Measurements from ENCODE around the gene RNFT2. TPM values are rescaled to one million over a fixed set of nuclear protein-coding genes. Genes with fewer than 3 reads are reported as not detected.
A peak's percentile ranks its signal among the peaks of the same experiment; 100 is the strongest.

The RNFT2 gene
- polyA plus RNA-seq, 4 donors = 0.45 to 2.4 (median 1.0) TPM

- WGBS, 3 donors = 0 to 1% (median 0%) methylated on average over 41 to 65 of the region's 65 CpGs
- Histone ChIP-seq H3K4me3 (ENCODE audit: low read depth in 1 of 3, low read length in 3 of 3) (peak overlapping the region in 1 of 3 donors; percentile 24), H3K27me3 (ENCODE audit: control insufficient read depth in 3 of 3, insufficient read depth in 3 of 3, low read length in 3 of 3) (peaks cover 26 to 78% (median 31%) of the 10 kb centered on the region in 3 donors), H3K36me3 (ENCODE audit: control insufficient read depth in 3 of 3, insufficient read depth in 2 of 3, low read depth in 1 of 3, low read length in 3 of 3) (no peaks in the 10 kb centered on the region), H3K9me3 (ENCODE audit: control insufficient read depth in 2 of 2, insufficient read depth in 1 of 2, low read depth in 1 of 2, low read length in 1 of 2) (no peaks in the 10 kb centered on the region), H3K27ac (ENCODE audit: low read depth in 1 of 3, low read length in 2 of 3) (no peak overlapping the region), H3K4me1 (ENCODE audit: control insufficient read depth in 3 of 3, insufficient read depth in 2 of 3, low read depth in 1 of 3, low read length in 2 of 3) (peaks cover 2 to 16% (median 4%) of the 10 kb centered on the region in 3 donors)
- FAIRE-seq (no peak), DNase-seq (peak; percentile 13 to 75)
Measured at GRCh38 chr12:116880817-116881324, 142.8 kb downstream of the RNFT2 start.

GRCh38 chr12:116881325-116881876 lies 143.3 kb downstream of the RNFT2 start, which contains the start of gene HRK:
TSS of gene HRK (minus strand) at chr12:116881441. CDS start at chr12:116881307, 134 bp downstream.
- WGBS, 3 donors = 0 to 3% (median 1%) methylated on average over 29 to 49 of the region's 49 CpGs
- DNase-seq = no peak
- Histone ChIP-seq H3K4me3 (ENCODE audit: low read depth in 1 of 3, low read length in 3 of 3) (peak within 1 kb of the TSS in 1 of 3 donors; percentile 24), H3K27ac (ENCODE audit: low read depth in 1 of 3, low read length in 2 of 3) (no peak within 1 kb of the TSS), H3K36me3 (ENCODE audit: control insufficient read depth in 3 of 3, insufficient read depth in 2 of 3, low read depth in 1 of 3, low read length in 3 of 3) (no peaks in the 10 kb centered on the region), H3K9me3 (ENCODE audit: control insufficient read depth in 2 of 2, insufficient read depth in 1 of 2, low read depth in 1 of 2, low read length in 1 of 2) (no peaks in the 10 kb centered on the region), H3K4me1 (ENCODE audit: control insufficient read depth in 3 of 3, insufficient read depth in 2 of 3, low read depth in 1 of 3, low read length in 2 of 3) (peaks cover 2 to 16% (median 4%) of the 10 kb centered on the region in 3 donors), H3K27me3 (ENCODE audit: control insufficient read depth in 3 of 3, insufficient read depth in 3 of 3, low read length in 3 of 3) (peaks cover 26 to 73% (median 31%) of the 10 kb centered on the region in 3 donors)
- FAIRE-seq = no peak

GRCh38 chr12:116881877-116882507 lies 143.9 kb downstream of the RNFT2 start:
- 3 to 7% (median 7%) methylated on average over 27 to 29 of the region's 29 CpGs for WGBS, 3 donors
- H3K27me3 ChIP-seq (ENCODE audit: control insufficient read depth in 3 of 3, insufficient read depth in 3 of 3, low read length in 3 of 3) = peaks cover 26 to 68% (median 26%) of the 10 kb centered on the region in 3 donors

GRCh38 chr12:116882742-116883141 lies 144.6 kb downstream of the RNFT2 start:
- no peaks in the 10 kb centered on the region for H3K9me3 ChIP-seq (ENCODE audit: control insufficient read depth in 2 of 2, insufficient read depth in 1 of 2, low read depth in 1 of 2, low read length in 1 of 2)
- DNase-seq (peak; percentile 4 to 17), FAIRE-seq (no peak)
- H3K36me3 ChIP-seq (ENCODE audit: control insufficient read depth in 3 of 3, insufficient read depth in 2 of 3, low read depth in 1 of 3, low read length in 3 of 3) = no peaks in the 10 kb centered on the region
- no peak overlapping the region for H3K27ac ChIP-seq (ENCODE audit: low read depth in 1 of 3, low read length in 2 of 3)
- 16 to 24% (median 24%) methylated on average over 6 of the region's 6 CpGs for WGBS, 3 donors
- H3K4me3 ChIP-seq (ENCODE audit: low read depth in 1 of 3, low read length in 3 of 3) = no peak overlapping the region
- peaks cover 2 to 16% (median 4%) of the 10 kb centered on the region in 3 donors for H3K4me1 ChIP-seq (ENCODE audit: control insufficient read depth in 3 of 3, insufficient read depth in 2 of 3, low read depth in 1 of 3, low read length in 2 of 3)
- peaks cover 26 to 60% (median 26%) of the 10 kb centered on the region in 3 donors for H3K27me3 ChIP-seq (ENCODE audit: control insufficient read depth in 3 of 3, insufficient read depth in 3 of 3, low read length in 3 of 3)

More at GRCh38 chr12:116881877-116882507, 143.9 kb downstream of the RNFT2 start:
- FAIRE-seq (no peak), DNase-seq (no peak)
- H3K4me3 ChIP-seq (ENCODE audit: low read depth in 1 of 3, low read length in 3 of 3) = no peak overlapping the region
- H3K36me3 ChIP-seq (ENCODE audit: control insufficient read depth in 3 of 3, insufficient read depth in 2 of 3, low read depth in 1 of 3, low read length in 3 of 3) = no peaks in the 10 kb centered on the region
- no peak overlapping the region for H3K27ac ChIP-seq (ENCODE audit: low read depth in 1 of 3, low read length in 2 of 3)
- peaks cover 2 to 16% (median 4%) of the 10 kb centered on the region in 3 donors for H3K4me1 ChIP-seq (ENCODE audit: control insufficient read depth in 3 of 3, insufficient read depth in 2 of 3, low read depth in 1 of 3, low read length in 2 of 3)
- H3K9me3 ChIP-seq (ENCODE audit: control insufficient read depth in 2 of 2, insufficient read depth in 1 of 2, low read depth in 1 of 2, low read length in 1 of 2) = no peaks in the 10 kb centered on the region

- H3K9me3 ChIP-seq (ENCODE audit: control insufficient read depth in 2 of 2, insufficient read depth in 1 of 2, low read depth in 1 of 2, low read length in 1 of 2) = no peaks in the 10 kb centered on the region
- H3K4me3 ChIP-seq (ENCODE audit: low read depth in 1 of 3, low read length in 3 of 3) = no peak overlapping the region
- H3K27ac ChIP-seq (ENCODE audit: low read depth in 1 of 3, low read length in 2 of 3) = no peak overlapping the region
- H3K36me3 ChIP-seq (ENCODE audit: control insufficient read depth in 3 of 3, insufficient read depth in 2 of 3, low read depth in 1 of 3, low read length in 3 of 3) = no peaks in the 10 kb centered on the region
- 79 to 87% (median 84%) methylated on average over 3 of the region's 3 CpGs for WGBS, 3 donors
- peaks cover 11 to 40% (median 24%) of the 10 kb centered on the region in 3 donors for H3K27me3 ChIP-seq (ENCODE audit: control insufficient read depth in 3 of 3, insufficient read depth in 3 of 3, low read length in 3 of 3)
- peaks cover 0 to 7% (median 4%) of the 10 kb centered on the region in 3 donors for H3K4me1 ChIP-seq (ENCODE audit: control insufficient read depth in 3 of 3, insufficient read depth in 2 of 3, low read depth in 1 of 3, low read length in 2 of 3)
- FAIRE-seq (no peak), DNase-seq (no peak)
Measured at GRCh38 chr12:116884871-116885270, 146.8 kb downstream of the RNFT2 start.

- peaks cover 10 to 33% (median 18%) of the 10 kb centered on the region in 3 donors for H3K27me3 ChIP-seq (ENCODE audit: control insufficient read depth in 3 of 3, insufficient read depth in 3 of 3, low read length in 3 of 3)
- peaks cover 0 to 3% of the 10 kb centered on the region in 2 donors for H3K9me3 ChIP-seq (ENCODE audit: control insufficient read depth in 2 of 2, insufficient read depth in 1 of 2, low read depth in 1 of 2, low read length in 1 of 2)
- no peak overlapping the region for H3K4me3 ChIP-seq (ENCODE audit: low read depth in 1 of 3, low read length in 3 of 3)
- H3K4me1 ChIP-seq (ENCODE audit: control insufficient read depth in 3 of 3, insufficient read depth in 2 of 3, low read depth in 1 of 3, low read length in 2 of 3) = peaks cover 0 to 7% (median 4%) of the 10 kb centered on the region in 3 donors
- no peak overlapping the region for H3K27ac ChIP-seq (ENCODE audit: low read depth in 1 of 3, low read length in 2 of 3)
- 78 to 91% (median 88%) methylated on average over 2 of the region's 2 CpGs for WGBS, 3 donors
- no peaks in the 10 kb centered on the region for H3K36me3 ChIP-seq (ENCODE audit: control insufficient read depth in 3 of 3, insufficient read depth in 2 of 3, low read depth in 1 of 3, low read length in 3 of 3)
- FAIRE-seq (no peak), DNase-seq (no peak)
Measured at GRCh38 chr12:116885491-116885890, 147.4 kb downstream of the RNFT2 start.

GRCh38 chr12:116887244-116887643 lies 149.1 kb downstream of the RNFT2 start:
- no peak for FAIRE-seq
- 88 to 100% (median 92%) methylated on average over 1 of the region's 1 CpG for WGBS, 3 donors
- Histone ChIP-seq H3K36me3 (ENCODE audit: control insufficient read depth in 3 of 3, insufficient read depth in 2 of 3, low read depth in 1 of 3, low read length in 3 of 3) (no peaks in the 10 kb centered on the region), H3K27me3 (ENCODE audit: control insufficient read depth in 3 of 3, insufficient read depth in 3 of 3, low read length in 3 of 3) (peaks cover 0 to 23% (median 10%) of the 10 kb centered on the region in 3 donors), H3K4me1 (ENCODE audit: control insufficient read depth in 3 of 3, insufficient read depth in 2 of 3, low read depth in 1 of 3, low read length in 2 of 3) (no peaks in the 10 kb centered on the region), H3K9me3 (ENCODE audit: control insufficient read depth in 2 of 2, insufficient read depth in 1 of 2, low read depth in 1 of 2, low read length in 1 of 2) (peaks cover 0 to 7% of the 10 kb centered on the region in 2 donors), H3K27ac (ENCODE audit: low read depth in 1 of 3, low read length in 2 of 3) (no peak overlapping the region), H3K4me3 (ENCODE audit: low read depth in 1 of 3, low read length in 3 of 3) (no peak overlapping the region)
- no peak for DNase-seq

- 16 to 55% (median 32%) methylated on average over 6 of the region's 6 CpGs for WGBS, 3 donors
- Histone ChIP-seq H3K36me3 (ENCODE audit: control insufficient read depth in 3 of 3, insufficient read depth in 2 of 3, low read depth in 1 of 3, low read length in 3 of 3) (no peaks in the 10 kb centered on the region), H3K27me3 (ENCODE audit: control insufficient read depth in 3 of 3, insufficient read depth in 3 of 3, low read length in 3 of 3) (peaks cover 0 to 17% (median 4%) of the 10 kb centered on the region in 3 donors), H3K4me3 (ENCODE audit: low read depth in 1 of 3, low read length in 3 of 3) (no peak overlapping the region), H3K9me3 (ENCODE audit: control insufficient read depth in 2 of 2, insufficient read depth in 1 of 2, low read depth in 1 of 2, low read length in 1 of 2) (peaks cover 0 to 7% of the 10 kb centered on the region in 2 donors), H3K27ac (ENCODE audit: low read depth in 1 of 3, low read length in 2 of 3) (no peak overlapping the region), H3K4me1 (ENCODE audit: control insufficient read depth in 3 of 3, insufficient read depth in 2 of 3, low read depth in 1 of 3, low read length in 2 of 3) (no peaks in the 10 kb centered on the region)
- DNase-seq (peak; percentile 31 to 33), FAIRE-seq (no peak)
Measured at GRCh38 chr12:116887897-116888296, 149.8 kb downstream of the RNFT2 start.
